Glutamatergic neuron (in vitro differentiated cells): Measurements from ENCODE around the gene KCTD11. TPM values are rescaled to one million over a fixed set of nuclear protein-coding genes. Genes with fewer than 3 reads are reported as not detected.

Experiments
- DNase-seq: peaks from one replicate; pipeline ENCODE4 v3.0.0; 2022
- H3K27ac Mint-ChIP-seq: one replicate; pipeline ENCODE4 v1.8.0; 2020; ENCODE audit warnings: mild to moderate bottlenecking, mixed read lengths, inconsistent platforms; ENCODE audit not compliant: unreplicated experiment
- H3K27me3 Mint-ChIP-seq: one replicate; pipeline ENCODE4 v1.8.0; 2020; ENCODE audit warnings: mild to moderate bottlenecking, moderate library complexity, mixed read lengths, inconsistent platforms; ENCODE audit not compliant: unreplicated experiment
- H3K36me3 Mint-ChIP-seq: one replicate; pipeline ENCODE4 v1.8.0; 2020; ENCODE audit warnings: mild to moderate bottlenecking, mixed read lengths, inconsistent platforms; ENCODE audit not compliant: unreplicated experiment
- H3K4me1 Mint-ChIP-seq: one replicate; pipeline ENCODE4 v1.8.0; 2020; ENCODE audit warnings: mild to moderate bottlenecking, low read depth, mixed read lengths, inconsistent platforms; ENCODE audit not compliant: unreplicated experiment
- H3K4me3 Mint-ChIP-seq: one replicate; pipeline ENCODE4 v1.8.0; 2020; ENCODE audit warnings: mild to moderate bottlenecking, mixed read lengths, inconsistent platforms; ENCODE audit not compliant: unreplicated experiment
- H3K9me3 Mint-ChIP-seq: one replicate; pipeline ENCODE4 v1.8.0; 2020; ENCODE audit warnings: mild to moderate bottlenecking, moderate library complexity, mixed read lengths, inconsistent platforms; ENCODE audit not compliant: unreplicated experiment
- CTCF ChIP-seq: fragments of 200-600 bp; sonication (generic); IDR thresholded peaks from one replicate; pipeline ENCODE4 v1.5.0; 2021; ENCODE audit not compliant: partially characterized antibody, unreplicated experiment
- total RNA-seq: library from RNA; stranded (reverse); fragmentation: NEBNext Ultra II Directional; extraction: Animal tissue kit (Norgen Biotek cat#: 25700); gene quantifications from one replicate; pipeline ENCODE4 v1.2.1, GENCODE V29; 2021; ENCODE audit not compliant: unreplicated experiment

KCTD11 gene
- total RNA-seq, 1 donor from 2014 or later = 2.2 TPM

DNA sequence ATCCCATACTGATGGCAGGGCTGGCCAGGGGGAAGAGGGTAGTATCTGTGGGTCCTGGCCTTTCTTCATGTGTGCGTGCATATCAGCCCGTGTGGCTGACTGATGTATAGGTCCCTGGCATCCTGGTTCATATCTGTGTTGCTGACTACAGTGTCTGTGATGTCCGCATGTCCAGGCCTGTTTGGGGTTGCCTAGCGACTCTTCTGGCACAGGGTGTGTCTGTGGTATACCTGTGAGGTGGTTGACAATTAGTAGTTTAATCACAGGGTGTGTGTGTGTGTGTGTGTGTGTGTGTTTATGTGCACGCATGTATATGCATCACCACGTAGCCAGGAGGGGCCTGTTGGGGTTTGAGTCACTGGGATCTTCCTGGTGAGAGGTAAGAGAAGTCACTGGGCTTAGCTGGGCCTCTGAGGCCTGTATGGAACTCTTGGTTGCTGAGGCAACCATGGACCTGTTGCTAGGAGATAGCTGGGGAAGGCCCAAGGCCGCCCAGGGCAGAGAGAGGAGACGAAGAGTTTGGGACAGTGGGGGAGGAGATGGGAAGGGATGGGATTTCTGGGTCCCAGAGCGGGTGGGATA is 2.4 kb downstream of the KCTD11 start:
- DNase-seq = no peak
- no peaks in the 10 kb centered on the region for H3K36me3 Mint-ChIP-seq

GRCh38 chr17:7355053-7355452 is 3.1 kb downstream of the KCTD11 start, which contains the start of gene TMEM95:
TMEM95 (plus strand) TSS chr17:7355156; CDS start chr17:7355205, 49 bp downstream.
- peak within 1 kb of the TSS; percentile 55 for H3K4me3 Mint-ChIP-seq
- H3K9me3 Mint-ChIP-seq = peaks cover 6% of the 10 kb centered on the region
- H3K36me3 Mint-ChIP-seq = no peaks in the 10 kb centered on the region
- peaks cover 4% of the 10 kb centered on the region for H3K4me1 Mint-ChIP-seq
- H3K27me3 Mint-ChIP-seq = peaks cover 8% of the 10 kb centered on the region
- DNase-seq = no peak
- H3K27ac Mint-ChIP-seq = peak within 1 kb of the TSS; percentile 66
- TF ChIP-seq CTCF = no peak

More for the DNA sequence above, 2.4 kb downstream of the KCTD11 start:
- TF ChIP-seq CTCF = no peak
- Mint-ChIP-seq H3K4me1 (peaks cover 4% of the 10 kb centered on the region), H3K9me3 (peaks cover 6% of the 10 kb centered on the region), H3K4me3 (peak overlapping the region; percentile 55), H3K27me3 (peaks cover 9% of the 10 kb centered on the region), H3K27ac (peak overlapping the region; percentile 66)

DNA sequence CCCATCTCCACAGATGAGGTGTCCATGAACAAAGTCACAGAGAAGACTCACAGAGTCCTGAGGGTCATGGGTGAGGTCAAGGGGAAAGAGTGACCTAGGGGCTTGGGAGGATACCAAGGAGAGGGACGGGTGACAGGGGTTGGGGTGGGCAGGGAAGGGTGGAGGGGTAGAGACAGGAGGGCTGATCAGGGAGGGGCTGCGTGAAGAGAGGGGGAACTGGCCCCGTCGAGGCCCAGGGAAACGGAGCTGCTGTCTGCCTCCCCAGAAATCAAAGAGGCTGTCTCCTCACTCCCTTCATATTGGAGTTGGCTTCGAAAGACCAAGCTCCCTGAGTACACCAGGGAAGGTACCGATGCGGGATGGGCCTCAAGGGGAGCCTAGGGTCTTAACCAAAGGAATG is 3.6 kb downstream of the KCTD11 start:
- no peaks in the 10 kb centered on the region for H3K36me3 Mint-ChIP-seq
- no peak for TF ChIP-seq CTCF

DNA sequence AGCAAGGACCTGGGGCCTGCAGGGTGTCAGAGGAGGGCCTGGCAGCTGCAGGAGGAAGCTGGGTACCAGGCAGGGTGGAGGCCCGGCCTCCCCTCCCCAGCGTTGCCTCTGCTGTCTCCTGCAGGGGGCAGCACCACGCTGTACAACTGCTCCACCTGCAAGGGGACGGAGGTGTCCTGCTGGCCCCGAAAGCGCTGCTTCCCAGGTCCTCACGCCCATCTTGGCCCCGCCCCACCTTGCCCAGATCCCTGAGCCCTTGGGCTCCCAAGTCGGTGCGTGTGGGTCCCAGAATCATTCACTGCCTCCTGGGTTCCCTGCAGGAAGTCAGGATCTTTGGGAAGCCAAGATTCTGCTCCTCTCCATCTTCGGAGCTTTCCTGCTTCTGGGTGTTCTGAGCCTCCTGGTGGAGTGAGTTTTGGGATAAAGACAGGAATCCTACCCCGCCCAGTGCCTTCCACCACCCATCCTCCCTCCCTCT is 4.1 kb downstream of the KCTD11 start:
- H3K27ac Mint-ChIP-seq = no peak overlapping the region
- H3K36me3 Mint-ChIP-seq = no peaks in the 10 kb centered on the region
- peaks cover 6% of the 10 kb centered on the region for H3K9me3 Mint-ChIP-seq
- H3K4me3 Mint-ChIP-seq = no peak overlapping the region
- peak; percentile 82 for TF ChIP-seq CTCF
- H3K27me3 Mint-ChIP-seq = peaks cover 8% of the 10 kb centered on the region
- DNase-seq = peak; percentile 87
- peaks cover 4% of the 10 kb centered on the region for H3K4me1 Mint-ChIP-seq

More for the DNA sequence above, 3.6 kb downstream of the KCTD11 start:
- peaks cover 6% of the 10 kb centered on the region for H3K9me3 Mint-ChIP-seq
- H3K4me3 Mint-ChIP-seq = no peak overlapping the region
- no peak for DNase-seq
- no peak overlapping the region for H3K27ac Mint-ChIP-seq
- peaks cover 4% of the 10 kb centered on the region for H3K4me1 Mint-ChIP-seq
- peaks cover 8% of the 10 kb centered on the region for H3K27me3 Mint-ChIP-seq

GRCh38 chr17:7356756-7357155 is 4.8 kb downstream of the KCTD11 start:
- Mint-ChIP-seq H3K27ac (no peak overlapping the region), H3K4me1 (peaks cover 4% of the 10 kb centered on the region), H3K27me3 (peaks cover 8% of the 10 kb centered on the region), H3K9me3 (peaks cover 6% of the 10 kb centered on the region), H3K4me3 (no peak overlapping the region), H3K36me3 (no peaks in the 10 kb centered on the region)
- TF ChIP-seq CTCF = no peak
- no peak for DNase-seq
